ENCODE results near the gene SART1.

The SART1 gene

DNA sequence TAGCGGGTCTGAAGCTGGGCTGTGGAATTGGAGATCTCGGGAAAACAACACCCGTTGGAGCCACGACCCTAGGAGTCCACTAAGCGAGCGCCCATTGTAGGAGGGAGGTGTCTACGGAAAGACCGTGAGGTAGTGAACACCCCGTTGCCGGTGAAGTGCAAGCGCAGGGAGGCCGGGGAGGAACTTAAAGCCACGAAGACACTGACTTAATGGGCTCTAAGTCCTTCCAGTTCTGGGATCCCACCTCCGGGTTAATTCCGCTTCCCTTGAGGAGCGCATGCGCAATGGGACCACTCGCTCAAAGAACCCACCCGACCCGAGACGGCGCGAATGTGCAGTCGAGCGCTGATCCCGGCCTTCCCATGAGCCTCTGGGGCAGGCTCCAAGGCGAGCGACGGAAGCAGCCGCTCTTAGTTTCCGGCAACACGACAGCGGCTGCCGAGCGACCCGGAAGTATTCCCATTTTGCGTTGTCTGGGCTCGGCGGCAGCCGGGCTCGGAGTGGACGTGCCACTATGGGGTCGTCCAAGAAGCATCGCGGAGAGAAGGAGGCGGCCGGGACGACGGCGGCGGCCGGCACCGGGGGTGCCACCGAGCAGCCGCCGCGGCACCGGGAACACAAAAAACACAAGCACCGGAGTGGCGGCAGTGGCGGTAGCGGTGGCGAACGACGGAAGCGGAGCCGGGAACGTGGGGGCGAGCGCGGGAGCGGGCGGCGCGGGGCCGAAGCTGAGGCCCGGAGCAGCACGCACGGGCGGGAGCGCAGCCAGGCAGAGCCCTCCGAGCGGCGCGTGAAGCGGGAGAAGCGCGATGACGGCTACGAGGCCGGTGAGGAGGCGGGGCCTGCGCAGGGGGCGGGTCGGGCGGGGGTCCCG is at the start of gene SART1:
Gene SART1, plus strand, starts transcription at position 468 of the 874 bp plus-strand sequence. Its CDS starts 47 bp downstream, at position 515.
- peaks cover 6% of the 10 kb centered on the region for H3K4me1 ChIP-seq (ENCODE audit: insufficient read depth, low read length)
- H3K27me3 ChIP-seq (ENCODE audit: insufficient read depth, low read length) = no peaks in the 10 kb centered on the region
- H3K9me3 ChIP-seq (ENCODE audit: insufficient read depth, low read depth, low read length) = no peaks in the 10 kb centered on the region
- peak within 1 kb of the TSS; percentile 89 for H3K27ac ChIP-seq (ENCODE audit: low read length)
- peaks cover 28% of the 10 kb centered on the region for H3K36me3 ChIP-seq (ENCODE audit: insufficient read depth, low read depth, low read length)
- H3K4me3 ChIP-seq (ENCODE audit: low read length) = peak within 1 kb of the TSS; percentile 76
- peak within 1 kb of the TSS; percentile 93 for H3K9ac ChIP-seq (ENCODE audit: low read depth, low read length)

GRCh38 chr11:65912845-65913244 is 48.7 kb upstream of the SART1 start:
- no peak overlapping the region for H3K27ac ChIP-seq (ENCODE audit: low read length)
- no peak overlapping the region for H3K4me3 ChIP-seq (ENCODE audit: low read length)
- H3K27me3 ChIP-seq (ENCODE audit: insufficient read depth, low read length) = peaks cover 16% of the 10 kb centered on the region; the same call in 1 of the 2 replicates
- no peak overlapping the region for H3K9ac ChIP-seq (ENCODE audit: low read depth, low read length)
- H3K36me3 ChIP-seq (ENCODE audit: insufficient read depth, low read depth, low read length) = no peaks in the 10 kb centered on the region
- no peaks in the 10 kb centered on the region for H3K9me3 ChIP-seq (ENCODE audit: insufficient read depth, low read depth, low read length)
- peaks cover 9% of the 10 kb centered on the region; the same call in 1 of the 2 replicates for H3K4me1 ChIP-seq (ENCODE audit: insufficient read depth, low read length)

- Histone ChIP-seq H3K27ac (ENCODE audit: low read length) (no peak overlapping the region), H3K27me3 (ENCODE audit: insufficient read depth, low read length) (peaks cover 5% of the 10 kb centered on the region; the same call in 1 of the 2 replicates), H3K4me3 (ENCODE audit: low read length) (no peak overlapping the region), H3K9ac (ENCODE audit: low read depth, low read length) (no peak overlapping the region), H3K36me3 (ENCODE audit: insufficient read depth, low read depth, low read length) (no peaks in the 10 kb centered on the region), H3K4me1 (ENCODE audit: insufficient read depth, low read length) (peaks cover 9% of the 10 kb centered on the region; the same call in 1 of the 2 replicates), H3K9me3 (ENCODE audit: insufficient read depth, low read depth, low read length) (no peaks in the 10 kb centered on the region)
Measured at GRCh38 chr11:65915101-65915820, 46.3 kb upstream of the SART1 start.

DNA sequence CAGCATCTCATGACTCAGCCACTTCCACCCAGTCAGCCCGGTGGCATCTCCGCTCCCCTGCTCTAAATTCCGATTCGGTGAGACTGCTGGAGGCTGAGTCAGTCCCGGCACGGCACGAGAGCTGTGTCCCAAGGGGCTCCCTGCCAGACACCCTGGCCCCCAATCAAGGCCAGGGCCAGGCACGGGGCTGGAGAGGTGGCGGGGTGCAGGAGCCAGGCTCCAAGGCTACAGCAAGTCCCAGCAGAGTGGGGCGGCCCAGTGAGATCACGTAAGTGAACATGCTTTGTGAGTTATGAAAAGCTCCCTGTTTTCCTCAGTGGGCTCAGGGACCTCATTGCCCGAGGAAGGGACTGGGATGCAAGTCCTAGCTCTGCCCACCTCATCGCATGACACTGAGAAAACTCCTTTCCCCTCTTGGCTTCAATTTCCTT is 45.7 kb upstream of the SART1 start:
- Histone ChIP-seq H3K9me3 (ENCODE audit: insufficient read depth, low read depth, low read length) (no peaks in the 10 kb centered on the region), H3K4me3 (ENCODE audit: low read length) (no peak overlapping the region), H3K4me1 (ENCODE audit: insufficient read depth, low read length) (peaks cover 9% of the 10 kb centered on the region; the same call in 1 of the 2 replicates), H3K36me3 (ENCODE audit: insufficient read depth, low read depth, low read length) (no peaks in the 10 kb centered on the region), H3K27ac (ENCODE audit: low read length) (no peak overlapping the region), H3K27me3 (ENCODE audit: insufficient read depth, low read length) (peaks cover 5% of the 10 kb centered on the region; the same call in 1 of the 2 replicates), H3K9ac (ENCODE audit: low read depth, low read length) (no peak overlapping the region)

DNA sequence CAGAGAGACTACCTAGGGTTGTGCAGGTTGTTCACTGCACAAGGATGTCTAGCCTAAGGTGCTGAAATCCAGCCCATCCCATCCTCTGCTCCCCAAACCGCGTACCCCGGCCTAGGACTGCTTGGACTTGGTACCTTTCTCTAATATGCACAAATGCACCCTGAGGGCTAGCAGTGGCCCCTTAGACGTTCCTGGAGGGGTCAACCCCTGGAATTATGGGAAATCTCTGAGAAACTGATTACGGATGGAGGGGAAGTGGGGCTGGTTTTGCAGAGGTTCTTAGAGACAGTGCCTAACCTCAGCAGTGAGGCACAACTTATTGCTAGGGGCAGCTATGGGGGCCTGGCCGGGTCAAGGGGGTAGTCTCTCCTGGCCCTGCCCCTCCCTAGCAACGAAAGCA is 45.1 kb upstream of the SART1 start:
- Histone ChIP-seq H3K27ac (ENCODE audit: low read length) (no peak overlapping the region), H3K4me1 (ENCODE audit: insufficient read depth, low read length) (peaks cover 9% of the 10 kb centered on the region; the same call in 1 of the 2 replicates), H3K36me3 (ENCODE audit: insufficient read depth, low read depth, low read length) (no peaks in the 10 kb centered on the region), H3K4me3 (ENCODE audit: low read length) (no peak overlapping the region), H3K9ac (ENCODE audit: low read depth, low read length) (no peak overlapping the region), H3K9me3 (ENCODE audit: insufficient read depth, low read depth, low read length) (no peaks in the 10 kb centered on the region), H3K27me3 (ENCODE audit: insufficient read depth, low read length) (peaks cover 5% of the 10 kb centered on the region; the same call in 1 of the 2 replicates)

DNA sequence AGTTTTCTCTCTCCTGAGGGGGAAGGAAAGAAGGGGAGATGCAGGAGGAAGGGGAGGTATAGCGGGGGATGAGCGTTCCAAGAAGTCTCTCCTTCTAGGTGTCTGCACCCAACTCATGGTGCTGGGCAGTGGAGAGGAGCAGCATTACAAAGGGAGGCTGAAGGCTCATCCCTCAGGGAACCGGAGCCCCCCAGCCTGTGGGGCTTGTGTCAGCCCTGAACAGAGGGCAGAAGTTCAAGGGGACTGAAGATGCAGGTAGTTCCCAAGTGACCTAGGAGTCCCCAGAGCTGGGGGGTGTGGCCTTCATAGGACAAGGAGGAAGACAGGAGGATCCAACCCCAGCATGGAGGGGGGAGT is 44.5 kb upstream of the SART1 start:
- Histone ChIP-seq H3K9ac (ENCODE audit: low read depth, low read length) (no peak overlapping the region), H3K4me1 (ENCODE audit: insufficient read depth, low read length) (peaks cover 7% of the 10 kb centered on the region; the same call in 1 of the 2 replicates), H3K4me3 (ENCODE audit: low read length) (no peak overlapping the region), H3K27me3 (ENCODE audit: insufficient read depth, low read length) (peaks cover 3% of the 10 kb centered on the region; the same call in 1 of the 2 replicates), H3K36me3 (ENCODE audit: insufficient read depth, low read depth, low read length) (peaks cover 2% of the 10 kb centered on the region; the same call in 1 of the 2 replicates), H3K9me3 (ENCODE audit: insufficient read depth, low read depth, low read length) (no peaks in the 10 kb centered on the region), H3K27ac (ENCODE audit: low read length) (no peak overlapping the region)

DNA sequence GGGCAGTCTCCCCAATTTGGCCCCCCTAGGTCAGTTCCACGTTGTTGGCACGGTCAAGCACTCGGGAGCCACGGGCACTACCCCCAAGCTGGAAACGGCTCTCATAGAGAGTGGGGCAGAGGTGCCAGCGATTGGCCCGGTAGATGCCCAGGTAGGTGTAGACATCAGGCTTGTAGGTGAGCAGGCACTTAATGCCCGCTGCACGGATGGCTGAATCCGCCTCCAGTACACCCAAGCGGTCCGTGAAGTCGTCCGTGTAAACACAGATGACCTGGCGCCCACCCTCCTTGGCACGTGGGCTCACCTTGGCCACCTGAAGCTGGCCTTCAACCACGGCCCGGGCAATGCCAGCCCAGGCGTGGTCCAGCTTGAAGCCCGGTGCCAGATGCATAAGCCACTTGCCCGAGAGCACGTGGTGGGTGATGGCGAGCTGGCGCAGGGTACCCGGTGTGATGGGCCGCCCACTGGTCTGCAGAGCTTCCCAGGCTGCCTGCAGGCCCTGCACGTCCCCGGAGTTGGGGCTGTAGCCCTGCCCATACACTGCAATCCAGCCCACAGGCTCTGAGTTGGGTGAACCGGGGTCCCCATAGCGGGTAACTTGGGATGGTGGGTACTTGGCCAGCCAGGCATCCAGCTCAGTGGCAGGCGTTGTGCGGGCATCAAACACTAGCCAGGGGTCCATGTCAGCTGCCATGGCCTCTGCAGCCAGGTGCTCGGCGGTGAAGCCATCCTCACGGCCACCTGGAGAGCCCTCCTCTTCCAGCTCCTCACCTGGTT is 43.9 kb upstream of the SART1 start:
- Histone ChIP-seq H3K4me1 (ENCODE audit: insufficient read depth, low read length) (peaks cover 6% of the 10 kb centered on the region; the same call in 1 of the 2 replicates), H3K36me3 (ENCODE audit: insufficient read depth, low read depth, low read length) (peaks cover 8% of the 10 kb centered on the region), H3K4me3 (ENCODE audit: low read length) (peak overlapping the region; percentile 97), H3K9ac (ENCODE audit: low read depth, low read length) (peak overlapping the region; percentile 94; the same call in 1 of the 2 replicates), H3K27ac (ENCODE audit: low read length) (no peak overlapping the region), H3K9me3 (ENCODE audit: insufficient read depth, low read depth, low read length) (no peaks in the 10 kb centered on the region), H3K27me3 (ENCODE audit: insufficient read depth, low read length) (no peaks in the 10 kb centered on the region)

GRCh38 chr11:65918211-65919140 is 43.1 kb upstream of the SART1 start, which contains the start of gene C11orf68:
Gene C11orf68 (minus strand): TSS chr11:65919062. CDS start chr11:65919031, 31 bp downstream.
- Histone ChIP-seq H3K9ac (ENCODE audit: low read depth, low read length) (peak within 1 kb of the TSS; percentile 94), H3K36me3 (ENCODE audit: insufficient read depth, low read depth, low read length) (peaks cover 15% of the 10 kb centered on the region), H3K9me3 (ENCODE audit: insufficient read depth, low read depth, low read length) (no peaks in the 10 kb centered on the region), H3K4me3 (ENCODE audit: low read length) (peak within 1 kb of the TSS; percentile 97), H3K27me3 (ENCODE audit: insufficient read depth, low read length) (no peaks in the 10 kb centered on the region), H3K27ac (ENCODE audit: low read length) (peak within 1 kb of the TSS; percentile 55), H3K4me1 (ENCODE audit: insufficient read depth, low read length) (peaks cover 6% of the 10 kb centered on the region; the same call in 1 of the 2 replicates)

GRCh38 chr11:65919141-65919572 is 42.4 kb upstream of the SART1 start, which contains the start of gene DRAP1:
Gene DRAP1 (plus strand): TSS chr11:65919426. CDS start chr11:65919502, 76 bp downstream.
- Histone ChIP-seq H3K27me3 (ENCODE audit: insufficient read depth, low read length) (no peaks in the 10 kb centered on the region), H3K36me3 (ENCODE audit: insufficient read depth, low read depth, low read length) (peaks cover 15% of the 10 kb centered on the region), H3K9ac (ENCODE audit: low read depth, low read length) (peak within 1 kb of the TSS; percentile 94), H3K4me3 (ENCODE audit: low read length) (peak within 1 kb of the TSS; percentile 97), H3K4me1 (ENCODE audit: insufficient read depth, low read length) (peaks cover 6% of the 10 kb centered on the region; the same call in 1 of the 2 replicates), H3K27ac (ENCODE audit: low read length) (peak within 1 kb of the TSS; percentile 55), H3K9me3 (ENCODE audit: insufficient read depth, low read depth, low read length) (no peaks in the 10 kb centered on the region)
